OCI-LY1 (cell line): ENCODE results near the gene CXCL14.

Experiments
- H2AFZ ChIP-seq: fragments of 200-600 bp; sonication (generic), shearing (Covaris generic); 2 replicates; pipeline ENCODE4 v1.6.0; 2014; ENCODE audit warnings: antibody characterized with exemption, mild to moderate bottlenecking, low read length
- H3F3A ChIP-seq: fragments of 200-600 bp; sonication (generic), shearing (Covaris generic); 2 replicates; pipeline ENCODE4 v1.6.0; 2014; ENCODE audit warnings: mild to moderate bottlenecking, antibody characterized with exemption, low read length, moderate library complexity; ENCODE audit not compliant: insufficient read depth
- H3K27ac ChIP-seq: fragments of 200-600 bp; sonication (generic); 2 replicates; pipeline ENCODE4 v1.5.1; 2014; ENCODE audit warnings: low read length, mixed run types, mild to moderate bottlenecking, low read depth; ENCODE audit not compliant: poor library complexity, severe bottlenecking
- H3K27me3 ChIP-seq: fragments of 200-600 bp; sonication (generic); 2 replicates; pipeline ENCODE4 v1.6.0; 2014; ENCODE audit warnings: antibody characterized with exemption, mild to moderate bottlenecking, low read length, moderate library complexity; ENCODE audit not compliant: insufficient read depth
- H3K36me3 ChIP-seq: fragments of 200-600 bp; sonication (generic); 2 replicates; pipeline ENCODE4 v1.6.1; 2014; ENCODE audit warnings: mild to moderate bottlenecking, antibody characterized with exemption, low read length, moderate library complexity, mixed read lengths; ENCODE audit not compliant: insufficient read depth
- H3K4me1 ChIP-seq: fragments of 200-600 bp; sonication (generic); 2 replicates; pipeline ENCODE4 v1.5.1; 2014; ENCODE audit warnings: mild to moderate bottlenecking, low read length, moderate library complexity; ENCODE audit not compliant: insufficient read depth, severe bottlenecking
- H3K4me2 ChIP-seq: fragments of 200-600 bp; sonication (generic), shearing (Covaris generic); 2 replicates; pipeline ENCODE4 v1.6.1; 2014; ENCODE audit warnings: low read length
- H3K4me3 ChIP-seq: fragments of 200-600 bp; sonication (generic); 2 replicates; pipeline ENCODE4 v1.5.1; 2014; ENCODE audit warnings: low read length, low read depth, mild to moderate bottlenecking, mixed read lengths; ENCODE audit not compliant: poor library complexity, severe bottlenecking
- H3K79me2 ChIP-seq: fragments of 200-600 bp; shearing (Covaris generic); 2 replicates; pipeline ENCODE4 v1.6.1; 2016; ENCODE audit warnings: mixed run types, low read length, mixed read lengths; ENCODE audit not compliant: insufficient read depth
- H3K9ac ChIP-seq: fragments of 200-600 bp; sonication (generic), shearing (Covaris generic); 2 replicates; pipeline ENCODE4 v1.6.1; 2014; ENCODE audit warnings: mild to moderate bottlenecking, low read length, mixed read lengths
- H3K9me2 ChIP-seq: fragments of 200-600 bp; sonication (generic), shearing (Covaris generic); 2 replicates; pipeline ENCODE4 v1.6.1; 2014; ENCODE audit warnings: low read depth, mild to moderate bottlenecking, low read length, mixed read lengths
- H3K9me3 ChIP-seq: fragments of 200-600 bp; shearing (Covaris generic); 2 replicates; pipeline ENCODE4 v1.6.1; 2014; ENCODE audit warnings: low read length, mixed read lengths
- H4K20me1 ChIP-seq: fragments of 200-600 bp; sonication (generic), shearing (Covaris generic); 2 replicates; pipeline ENCODE4 v1.6.0; 2016; ENCODE audit warnings: mild to moderate bottlenecking, low read length; ENCODE audit not compliant: insufficient read depth
- EZH2 ChIP-seq: fragments of 200-600 bp; sonication (generic), shearing (Covaris generic); IDR thresholded peaks from 2 replicates; pipeline ENCODE4 v1.8.0; 2017; ENCODE audit warnings: borderline replicate concordance, mixed run types, mild to moderate bottlenecking, antibody characterized with exemption, low read length, moderate library complexity, mixed read lengths
- TF ChIP-seq, protein P1 (sequence below): fragments of 200-600 bp; sonication (generic), shearing (Covaris generic); IDR thresholded peaks from 2 replicates; pipeline ENCODE4 v1.5.1; 2017; ENCODE audit warnings: mild to moderate bottlenecking, antibody characterized with exemption, low read length, moderate library complexity, mixed read lengths

CXCL14 gene

DNA sequence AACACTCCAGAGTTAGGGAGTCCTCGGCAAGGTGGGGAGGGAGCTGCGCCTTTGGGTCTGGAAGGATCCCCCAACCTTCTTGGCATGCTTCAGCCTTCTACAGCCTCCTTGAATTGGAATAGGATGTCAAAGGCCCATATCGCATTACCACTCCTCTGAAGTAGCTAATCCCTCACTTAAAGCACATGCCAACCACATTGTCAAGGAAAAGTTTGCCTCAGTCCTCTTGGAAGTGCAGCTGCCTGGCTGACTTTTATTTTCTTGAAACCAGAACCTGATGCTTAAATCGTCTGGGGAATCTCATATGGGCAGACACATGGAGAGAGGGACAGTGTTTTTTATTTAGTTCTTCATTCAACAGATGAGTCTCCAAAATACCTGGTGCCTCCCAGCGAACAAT lies 14.5 kb downstream of the CXCL14 start:
- no peak overlapping the region for H3K4me3 ChIP-seq
- H3K9me3 ChIP-seq: no peaks in the 10 kb centered on the region
- no peak overlapping the region for H3K4me2 ChIP-seq
- H3K9ac ChIP-seq: no peak overlapping the region
- H3K27ac ChIP-seq: no peak overlapping the region
- TF ChIP-seq, protein P1, sequence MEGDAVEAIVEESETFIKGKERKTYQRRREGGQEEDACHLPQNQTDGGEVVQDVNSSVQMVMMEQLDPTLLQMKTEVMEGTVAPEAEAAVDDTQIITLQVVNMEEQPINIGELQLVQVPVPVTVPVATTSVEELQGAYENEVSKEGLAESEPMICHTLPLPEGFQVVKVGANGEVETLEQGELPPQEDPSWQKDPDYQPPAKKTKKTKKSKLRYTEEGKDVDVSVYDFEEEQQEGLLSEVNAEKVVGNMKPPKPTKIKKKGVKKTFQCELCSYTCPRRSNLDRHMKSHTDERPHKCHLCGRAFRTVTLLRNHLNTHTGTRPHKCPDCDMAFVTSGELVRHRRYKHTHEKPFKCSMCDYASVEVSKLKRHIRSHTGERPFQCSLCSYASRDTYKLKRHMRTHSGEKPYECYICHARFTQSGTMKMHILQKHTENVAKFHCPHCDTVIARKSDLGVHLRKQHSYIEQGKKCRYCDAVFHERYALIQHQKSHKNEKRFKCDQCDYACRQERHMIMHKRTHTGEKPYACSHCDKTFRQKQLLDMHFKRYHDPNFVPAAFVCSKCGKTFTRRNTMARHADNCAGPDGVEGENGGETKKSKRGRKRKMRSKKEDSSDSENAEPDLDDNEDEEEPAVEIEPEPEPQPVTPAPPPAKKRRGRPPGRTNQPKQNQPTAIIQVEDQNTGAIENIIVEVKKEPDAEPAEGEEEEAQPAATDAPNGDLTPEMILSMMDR: no peak
- TF ChIP-seq EZH2: no peak
- no peaks in the 10 kb centered on the region for H3K4me1 ChIP-seq
- no peaks in the 10 kb centered on the region for H3K79me2 ChIP-seq
- H4K20me1 ChIP-seq: no peaks in the 10 kb centered on the region
- H2AFZ ChIP-seq: no peak overlapping the region
- H3K36me3 ChIP-seq: no peaks in the 10 kb centered on the region
- no peaks in the 10 kb centered on the region for H3F3A ChIP-seq
- no peaks in the 10 kb centered on the region for H3K9me2 ChIP-seq
- no peaks in the 10 kb centered on the region; the same call in 1 of the 2 replicates for H3K27me3 ChIP-seq

DNA sequence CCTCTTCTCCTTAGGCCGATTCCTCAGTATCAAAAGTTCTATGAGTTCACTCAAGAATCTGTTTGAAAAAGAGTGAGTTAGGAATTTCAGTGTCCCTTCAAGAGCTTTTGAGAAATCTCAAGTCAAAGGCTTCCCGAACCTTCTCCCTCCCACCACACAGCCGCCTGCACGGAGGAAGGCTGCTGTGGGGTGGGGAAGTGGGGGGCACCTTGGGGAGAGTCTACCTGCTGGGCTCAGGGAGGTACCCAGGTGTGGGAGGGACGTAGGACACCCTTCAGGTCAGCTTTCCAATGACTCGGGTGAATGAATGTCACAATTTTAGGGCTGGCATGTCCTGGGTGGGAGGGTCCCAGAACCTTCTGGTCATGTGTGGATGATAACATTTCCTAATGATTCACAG lies 17.5 kb downstream of the CXCL14 start:
- Histone ChIP-seq H3K27ac (no peak overlapping the region), H3K27me3 (no peaks in the 10 kb centered on the region; the same call in 1 of the 2 replicates), H4K20me1 (no peaks in the 10 kb centered on the region), H3K9me2 (no peaks in the 10 kb centered on the region), H3K4me2 (no peak overlapping the region), H3K9ac (no peak overlapping the region), H3K79me2 (no peaks in the 10 kb centered on the region), H3F3A (no peaks in the 10 kb centered on the region), H2AFZ (no peak overlapping the region), H3K4me1 (no peaks in the 10 kb centered on the region), H3K4me3 (no peak overlapping the region), H3K36me3 (no peaks in the 10 kb centered on the region), H3K9me3 (no peaks in the 10 kb centered on the region)
- TF ChIP-seq EZH2: no peak
- TF ChIP-seq, protein P1: no peak

- Histone ChIP-seq H3K9me3 (no peaks in the 10 kb centered on the region), H3K4me2 (no peak overlapping the region), H3K9me2 (no peaks in the 10 kb centered on the region), H3K27ac (no peak overlapping the region), H3K4me3 (no peak overlapping the region), H3F3A (no peaks in the 10 kb centered on the region), H3K36me3 (no peaks in the 10 kb centered on the region), H3K27me3 (no peaks in the 10 kb centered on the region; the same call in 1 of the 2 replicates), H3K79me2 (no peaks in the 10 kb centered on the region), H4K20me1 (no peaks in the 10 kb centered on the region), H2AFZ (no peak overlapping the region), H3K4me1 (no peaks in the 10 kb centered on the region), H3K9ac (no peak overlapping the region)
- no peak for TF ChIP-seq EZH2
- TF ChIP-seq, protein P1: peak; percentile 86
These were observed 17.9 kb downstream of the CXCL14 start for GRCh38 chr5:135560858-135561257.
